Measurements from ENCODE around the gene BID.

- TF ChIP-seq EZH2 (IDR thresholded peaks at IDR 0.05; ENCODE audit: insufficient read depth, poor library complexity, severe bottlenecking) (no peak), EZH2phosphoT487 (IDR thresholded peaks at IDR 0.05; ENCODE audit: insufficient read depth, low read depth) (no peak)
Measured at GRCh38 chr22:17816649-17817048, 42.4 kb upstream of the BID start.
